Coronary artery (tissue), 2 donors: ENCODE measurements around the gene SYPL1.

ENCODE experiments used
- DNase-seq: peaks from one replicate; pipeline ENCODE4 v3.0.0-alpha.2; 2017; ENCODE audit warnings: low spot score
- H3K27ac ChIP-seq, 2 donors: fragments of 200-600 bp; sonication (generic); one replicate each; pipeline ENCODE4 v1.5.1; 2016 to 2019
- H3K4me3 ChIP-seq: fragments of 200-600 bp; sonication (generic); 2 replicates; pipeline ENCODE4 v1.5.1; 2016; ENCODE audit warnings: mild to moderate bottlenecking, moderate library complexity
- TF ChIP-seq, protein P1 (sequence below): fragments of 200-600 bp; sonication (generic); IDR thresholded peaks from one replicate; pipeline ENCODE4 v1.5.1; 2019; ENCODE audit warnings: antibody characterized with exemption

SYPL1 gene

DNA sequence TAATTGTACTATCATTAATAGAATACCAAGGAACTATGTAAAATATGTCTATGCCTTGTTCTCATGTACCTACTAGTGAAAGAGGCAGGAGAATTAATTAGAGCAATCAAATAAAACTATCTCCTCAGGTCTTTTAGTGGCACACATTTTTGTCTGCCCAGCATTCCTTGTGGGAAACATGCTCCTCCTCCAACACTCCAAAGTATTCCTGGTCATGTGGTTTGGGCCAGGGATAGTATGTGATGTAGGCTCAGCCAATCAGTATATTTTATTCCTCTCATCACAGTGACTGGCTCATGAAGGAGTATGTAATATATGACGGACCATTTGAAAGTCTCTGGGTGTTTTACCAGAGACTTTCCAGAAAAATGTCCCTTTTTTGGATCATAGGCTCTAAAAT lies 16.7 kb upstream of the SYPL1 start:
- TF ChIP-seq, protein P1, sequence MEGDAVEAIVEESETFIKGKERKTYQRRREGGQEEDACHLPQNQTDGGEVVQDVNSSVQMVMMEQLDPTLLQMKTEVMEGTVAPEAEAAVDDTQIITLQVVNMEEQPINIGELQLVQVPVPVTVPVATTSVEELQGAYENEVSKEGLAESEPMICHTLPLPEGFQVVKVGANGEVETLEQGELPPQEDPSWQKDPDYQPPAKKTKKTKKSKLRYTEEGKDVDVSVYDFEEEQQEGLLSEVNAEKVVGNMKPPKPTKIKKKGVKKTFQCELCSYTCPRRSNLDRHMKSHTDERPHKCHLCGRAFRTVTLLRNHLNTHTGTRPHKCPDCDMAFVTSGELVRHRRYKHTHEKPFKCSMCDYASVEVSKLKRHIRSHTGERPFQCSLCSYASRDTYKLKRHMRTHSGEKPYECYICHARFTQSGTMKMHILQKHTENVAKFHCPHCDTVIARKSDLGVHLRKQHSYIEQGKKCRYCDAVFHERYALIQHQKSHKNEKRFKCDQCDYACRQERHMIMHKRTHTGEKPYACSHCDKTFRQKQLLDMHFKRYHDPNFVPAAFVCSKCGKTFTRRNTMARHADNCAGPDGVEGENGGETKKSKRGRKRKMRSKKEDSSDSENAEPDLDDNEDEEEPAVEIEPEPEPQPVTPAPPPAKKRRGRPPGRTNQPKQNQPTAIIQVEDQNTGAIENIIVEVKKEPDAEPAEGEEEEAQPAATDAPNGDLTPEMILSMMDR, result no peak
- Histone ChIP-seq H3K27ac (no peak overlapping the region), H3K4me3 (no peak overlapping the region)
- DNase-seq, result no peak

DNA sequence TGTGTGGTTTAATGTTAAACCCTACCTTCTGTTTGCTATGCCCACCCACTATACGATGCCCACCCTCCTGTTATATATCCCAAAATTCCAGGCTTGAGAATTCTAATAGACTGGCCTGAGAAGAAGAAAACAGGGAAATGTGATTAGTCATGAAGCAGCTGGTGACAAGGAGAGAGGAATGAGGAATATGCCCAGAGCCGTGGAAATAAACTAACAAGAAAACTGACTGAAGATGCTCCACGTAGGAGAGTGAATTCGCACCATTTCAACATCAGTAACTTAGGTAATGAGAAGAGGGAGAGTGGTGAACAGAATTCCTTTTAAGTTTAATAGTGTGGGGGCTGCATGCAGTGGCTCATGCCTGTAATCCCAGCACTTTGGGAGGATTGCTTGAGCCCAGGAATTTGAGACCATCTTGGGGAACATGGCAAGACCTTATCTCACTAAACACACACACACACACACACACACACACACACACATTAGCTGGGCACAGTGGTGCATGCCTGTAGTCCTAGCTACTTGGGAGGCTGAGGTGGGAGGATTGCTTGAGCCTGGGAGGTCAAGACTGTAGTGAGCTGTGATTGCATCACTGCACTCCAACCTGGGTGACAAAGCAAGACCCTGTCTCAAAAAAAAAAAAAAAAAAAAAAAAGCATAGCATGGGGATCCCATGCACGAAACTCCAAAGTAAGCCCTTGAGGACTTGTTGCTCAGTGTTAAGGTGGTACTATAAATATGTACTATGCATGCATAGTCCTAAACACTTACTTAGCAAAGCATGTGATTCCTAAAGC lies 16.1 kb upstream of the SYPL1 start:
- H3K27ac ChIP-seq, result no peak overlapping the region
- no peak overlapping the region for H3K4me3 ChIP-seq
- no peak for DNase-seq
- TF ChIP-seq, protein P1, result no peak

DNA sequence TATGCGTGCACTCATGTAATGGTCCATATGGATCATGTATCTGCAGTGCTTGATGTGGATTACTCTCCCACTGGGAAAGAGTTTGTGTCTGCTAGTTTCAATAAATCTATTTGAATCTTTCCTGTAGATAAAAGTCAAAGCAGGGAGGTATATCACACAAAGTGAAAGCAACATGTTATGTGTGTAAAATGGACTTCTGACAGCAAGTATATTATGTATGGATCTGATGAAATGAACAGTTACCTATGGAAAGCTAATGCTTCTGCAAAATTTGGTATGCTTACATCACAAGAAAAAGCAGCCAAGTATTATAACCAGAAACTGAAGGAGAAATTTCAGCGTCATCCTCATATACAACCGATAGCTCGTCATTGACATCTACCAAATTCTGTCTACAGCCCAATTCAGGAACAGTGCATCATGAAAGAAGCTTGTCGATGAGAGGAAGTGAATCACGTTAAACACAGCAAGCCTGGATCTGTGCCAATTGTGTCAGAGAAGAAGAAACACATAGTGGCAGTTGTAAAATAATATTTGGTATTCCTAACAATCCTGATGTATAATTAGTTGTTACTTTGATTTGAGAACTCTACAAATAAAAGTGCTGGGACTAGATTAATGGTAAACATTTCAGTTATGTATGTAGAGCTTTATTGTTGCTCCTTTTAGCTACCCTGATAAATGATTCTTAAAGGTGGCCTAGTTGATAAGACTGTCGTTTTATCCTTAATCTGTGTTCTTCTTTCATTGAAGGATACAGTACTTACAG lies 14.2 kb upstream of the SYPL1 start:
- Histone ChIP-seq H3K4me3 (no peak overlapping the region), H3K27ac (no peak overlapping the region)
- DNase-seq, result no peak
- TF ChIP-seq, protein P1, result no peak

DNA sequence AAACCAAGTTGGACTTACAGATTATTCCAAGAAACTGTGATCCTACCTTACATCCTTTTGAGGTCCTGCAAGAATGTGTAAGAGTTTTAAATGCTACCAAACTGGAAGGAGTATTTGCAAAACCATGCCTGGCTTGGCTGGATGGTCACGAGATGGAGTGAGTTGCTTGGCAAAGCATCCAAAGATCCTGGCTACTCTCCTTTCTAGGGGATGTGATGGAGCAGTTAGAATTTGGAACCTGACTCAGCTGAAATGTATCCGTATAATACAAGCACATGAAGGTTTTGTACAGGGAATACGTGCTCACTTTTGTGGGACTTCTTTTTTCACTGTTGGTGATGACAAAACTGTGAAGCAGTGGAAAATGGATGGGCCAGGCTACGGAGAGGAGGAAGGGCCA lies 13.3 kb upstream of the SYPL1 start:
- no peak for DNase-seq
- Histone ChIP-seq H3K4me3 (no peak overlapping the region), H3K27ac (no peak overlapping the region)
- TF ChIP-seq, protein P1, result no peak

DNA sequence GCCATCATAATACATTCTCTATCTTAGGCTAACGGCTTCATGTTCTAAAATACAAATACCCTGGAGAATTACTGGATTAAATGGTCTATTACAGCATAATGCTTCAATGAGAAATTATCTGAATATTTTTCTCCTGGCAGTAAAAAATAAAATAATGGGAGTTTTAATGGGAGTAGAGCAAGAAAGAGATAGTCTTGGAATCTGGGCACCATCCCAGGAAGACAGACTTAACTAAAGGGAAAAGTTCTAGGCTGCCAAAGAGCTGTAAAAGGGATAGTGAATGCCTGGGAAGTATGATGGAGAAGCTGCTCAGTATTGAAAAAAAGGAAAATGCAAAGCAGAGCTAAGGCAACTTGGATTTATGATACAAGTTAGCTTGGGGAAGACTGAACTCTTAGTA lies 12.1 kb upstream of the SYPL1 start:
- no peak overlapping the region for H3K4me3 ChIP-seq
- H3K27ac ChIP-seq, result no peak overlapping the region
- TF ChIP-seq, protein P1, result no peak
- DNase-seq, result no peak

DNA sequence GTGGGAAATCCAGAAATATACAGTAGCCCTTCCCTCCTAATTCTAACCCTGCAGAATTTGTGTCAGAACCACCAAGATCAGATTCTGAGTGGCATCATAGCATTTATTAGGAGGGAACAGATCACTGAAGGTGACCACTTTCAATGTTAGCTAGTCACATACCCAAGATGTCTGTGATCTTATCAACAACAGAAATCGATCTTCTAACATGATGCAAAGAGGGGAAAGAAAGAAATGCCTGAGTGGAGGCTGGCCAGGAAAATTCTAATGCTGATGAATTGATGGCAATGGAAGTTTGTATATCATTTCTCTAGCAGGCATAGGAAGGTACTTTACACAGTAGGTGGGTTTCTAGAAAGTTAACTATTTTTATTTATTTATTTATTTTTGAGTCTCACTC lies 10.6 kb upstream of the SYPL1 start:
- Histone ChIP-seq H3K4me3 (no peak overlapping the region), H3K27ac (no peak overlapping the region)
- no peak for DNase-seq
- TF ChIP-seq, protein P1, result no peak
